Stomach smooth muscle (tissue), 2 donors: Measurements from ENCODE around the gene TMEM141.

Experiments
- H3K27ac ChIP-seq: one replicate; pipeline ENCODE4 v1.7.0; 2013; ENCODE audit warnings: mild to moderate bottlenecking, low read length, inconsistent platforms
- H3K27me3 ChIP-seq, 2 donors: one replicate each; pipeline ENCODE4 v1.7.0; 2013; ENCODE audit warnings: low read length in 2 of 2; ENCODE audit not compliant: insufficient read depth in 2 of 2, control insufficient read depth in 1 of 2
- H3K36me3 ChIP-seq, 2 donors: one replicate each; pipeline ENCODE4 v1.7.0; 2013; ENCODE audit warnings: low read length in 2 of 2; ENCODE audit not compliant: control insufficient read depth in 2 of 2, insufficient read depth in 2 of 2
- H3K4me1 ChIP-seq: one replicate; pipeline ENCODE4 v1.7.0; 2013; ENCODE audit warnings: low read length; ENCODE audit not compliant: control insufficient read depth, insufficient read depth
- H3K4me3 ChIP-seq, 2 donors: one replicate each; pipeline ENCODE4 v1.7.0; 2013; ENCODE audit warnings: low read length in 2 of 2
- H3K9ac ChIP-seq, 2 donors: one replicate each; pipeline ENCODE4 v1.7.0; 2013; ENCODE audit warnings: low read length in 2 of 2, mild to moderate bottlenecking in 1 of 2
- H3K9me3 ChIP-seq, 2 donors: one replicate each; pipeline ENCODE4 v1.7.0; 2013; ENCODE audit warnings: low read length in 2 of 2; ENCODE audit not compliant: control insufficient read depth in 2 of 2
- donor health status: healthy.
- donor health status: Pancreatic carcinoma.

The TMEM141 gene

DNA sequence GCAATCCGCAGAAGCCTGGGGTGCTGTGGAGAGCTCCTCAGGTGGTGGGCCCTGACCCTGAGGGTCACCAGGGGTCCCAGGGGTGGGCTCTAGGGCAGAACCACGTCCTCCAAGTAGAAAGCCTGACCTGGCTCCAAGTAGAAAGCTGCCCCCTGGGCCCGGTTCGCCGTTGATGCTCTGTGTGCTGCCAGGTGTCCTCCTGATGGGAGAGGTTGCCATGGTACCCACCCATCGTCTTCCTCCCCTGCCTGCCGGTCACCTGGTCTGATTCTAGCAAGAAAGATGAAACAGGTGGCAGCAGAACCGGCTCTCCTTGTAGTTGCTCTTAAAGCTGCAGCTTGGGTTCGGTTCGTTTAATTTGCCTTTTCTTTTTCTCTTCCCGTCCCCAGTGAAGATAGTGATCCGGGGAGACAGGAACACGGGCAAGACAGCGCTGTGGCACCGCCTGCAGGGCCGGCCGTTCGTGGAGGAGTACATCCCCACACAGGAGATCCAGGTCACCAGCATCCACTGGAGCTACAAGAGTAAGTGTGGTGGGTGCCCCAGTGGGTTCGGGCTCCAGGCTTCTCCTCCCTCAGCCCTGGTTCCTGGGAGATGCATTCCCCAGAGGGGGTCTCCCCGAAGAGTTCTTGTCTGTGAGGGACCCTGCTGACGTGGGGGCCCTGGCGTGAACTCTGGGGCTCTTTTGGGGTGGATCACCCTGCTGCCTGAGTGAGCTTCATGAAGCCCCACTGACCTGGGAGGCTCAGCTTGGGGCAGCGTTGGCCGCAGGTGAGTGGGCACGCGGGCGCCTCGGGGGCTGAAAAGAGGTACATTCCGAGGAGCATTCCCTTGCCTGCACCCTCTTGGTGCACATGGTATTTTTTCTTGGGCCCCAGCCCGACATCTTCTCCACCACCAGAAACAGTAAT, 32.2 kb downstream of the TMEM141 start:
- peaks cover 9 to 27% of the 10 kb centered on the region in 2 donors for H3K36me3 ChIP-seq
- H3K4me1 ChIP-seq, result peaks cover 15% of the 10 kb centered on the region
- H3K27me3 ChIP-seq, result no peaks in the 10 kb centered on the region
- no peaks in the 10 kb centered on the region for H3K9me3 ChIP-seq
- H3K4me3 ChIP-seq, result no peak overlapping the region
- no peak overlapping the region for H3K9ac ChIP-seq
- H3K27ac ChIP-seq, result no peak overlapping the region

DNA sequence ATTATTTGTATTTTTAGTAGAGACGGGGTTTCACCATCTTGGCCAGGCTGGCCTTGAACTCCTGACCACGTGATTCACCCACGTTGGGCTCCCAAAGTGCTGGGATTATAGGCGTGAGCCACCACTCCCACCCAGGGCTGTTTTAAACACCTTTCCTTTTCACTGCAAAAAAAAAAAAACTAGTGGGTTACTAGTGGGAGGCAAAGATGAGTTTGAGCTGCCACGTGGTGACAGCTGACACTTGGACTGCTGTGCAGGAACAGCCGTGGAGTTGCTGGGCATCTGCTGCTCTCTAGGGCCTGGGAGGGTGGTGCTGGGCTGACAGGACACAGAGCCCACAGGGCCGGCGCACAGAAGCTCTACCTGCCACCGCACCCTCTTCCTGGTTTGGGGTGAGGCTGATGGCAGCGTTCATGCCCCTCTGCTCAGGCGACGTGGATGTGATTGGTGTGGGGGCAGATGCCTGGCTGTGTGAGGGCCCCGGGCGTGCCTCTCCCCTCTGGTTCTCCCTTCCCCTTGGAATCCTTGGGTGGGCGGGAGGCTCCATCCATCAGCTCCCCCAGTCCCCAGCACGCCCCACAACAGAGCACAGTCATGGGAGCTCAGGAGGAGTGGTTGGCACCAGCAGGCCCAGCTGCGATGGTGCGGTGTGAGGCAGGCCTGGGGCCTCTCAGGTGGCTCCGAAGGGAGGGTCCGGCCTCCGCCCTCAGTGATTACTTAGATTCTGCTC, 33.5 kb downstream of the TMEM141 start:
- Histone ChIP-seq H3K9me3 (no peaks in the 10 kb centered on the region), H3K9ac (no peak overlapping the region), H3K4me3 (no peak overlapping the region), H3K4me1 (peaks cover 15% of the 10 kb centered on the region), H3K36me3 (peaks cover 14 to 39% of the 10 kb centered on the region in 2 donors), H3K27ac (no peak overlapping the region), H3K27me3 (no peaks in the 10 kb centered on the region)

DNA sequence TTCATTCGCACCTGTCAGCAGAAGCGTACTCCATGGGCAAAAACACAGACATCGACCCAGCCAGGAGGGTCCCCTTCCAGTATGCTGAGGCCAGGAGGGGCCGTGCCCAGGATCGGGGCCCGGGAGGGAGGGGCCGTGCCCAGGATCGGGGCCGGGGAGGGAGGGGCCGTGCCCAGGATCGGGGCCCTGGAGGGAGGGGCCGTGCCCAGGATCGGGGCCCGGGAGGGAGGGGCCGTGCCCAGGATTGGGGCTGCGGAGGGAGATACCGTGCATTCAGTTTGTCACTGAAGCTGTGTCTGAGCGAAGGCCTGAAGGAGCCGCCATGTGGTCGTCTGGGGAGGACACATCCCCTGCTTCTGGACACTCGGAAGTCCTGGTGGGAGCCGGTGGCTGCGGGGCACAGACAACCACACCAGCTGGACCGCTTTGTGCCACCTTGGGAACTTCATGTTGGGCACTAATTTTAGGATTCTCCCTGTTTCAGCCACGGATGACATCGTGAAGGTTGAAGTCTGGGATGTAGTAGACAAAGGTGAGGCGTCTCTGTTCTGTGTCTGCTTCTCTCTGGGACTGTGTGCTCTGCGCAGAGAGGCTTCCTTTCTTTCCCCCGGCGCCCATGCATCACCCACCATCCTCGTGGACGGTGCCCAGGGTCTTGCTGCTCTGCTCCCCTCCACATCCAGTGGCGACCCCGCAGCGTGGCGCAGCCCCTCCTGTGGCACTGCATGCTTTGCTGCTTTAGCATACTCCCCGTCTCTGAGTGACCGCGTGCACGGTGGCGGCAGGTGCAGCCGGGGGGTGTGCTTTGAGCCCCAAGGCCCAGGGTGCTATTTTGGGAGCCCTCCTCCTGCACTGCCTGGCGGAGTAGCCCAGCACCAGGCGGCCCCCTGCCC, 34.4 kb downstream of the TMEM141 start:
- Histone ChIP-seq H3K36me3 (peaks cover 22 to 46% of the 10 kb centered on the region in 2 donors), H3K9me3 (no peaks in the 10 kb centered on the region), H3K4me1 (peaks cover 15% of the 10 kb centered on the region), H3K27me3 (no peaks in the 10 kb centered on the region), H3K4me3 (no peak overlapping the region), H3K27ac (no peak overlapping the region), H3K9ac (no peak overlapping the region)

DNA sequence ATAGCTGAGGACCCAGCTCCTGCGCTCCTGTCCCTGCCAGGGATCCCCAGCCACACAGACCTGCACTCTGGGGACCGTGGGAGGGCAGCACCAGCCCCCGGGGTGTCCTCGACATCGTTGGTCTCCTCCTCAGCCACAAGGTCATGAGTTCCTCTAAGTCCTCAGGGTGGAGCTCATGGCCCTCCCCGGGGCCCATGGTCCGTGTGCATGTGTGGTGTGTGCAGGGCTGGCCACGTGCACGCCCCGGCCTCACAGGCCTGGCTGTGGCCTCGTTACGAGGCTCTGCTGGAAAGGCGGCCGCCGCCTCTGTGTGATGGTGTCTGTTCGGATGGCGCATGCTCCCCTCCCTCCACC, 35.0 kb downstream of the TMEM141 start:
- Histone ChIP-seq H3K9me3 (no peaks in the 10 kb centered on the region), H3K27ac (no peak overlapping the region), H3K9ac (no peak overlapping the region), H3K36me3 (peaks cover 27 to 51% of the 10 kb centered on the region in 2 donors), H3K27me3 (no peaks in the 10 kb centered on the region), H3K4me1 (peaks cover 9% of the 10 kb centered on the region), H3K4me3 (no peak overlapping the region)

DNA sequence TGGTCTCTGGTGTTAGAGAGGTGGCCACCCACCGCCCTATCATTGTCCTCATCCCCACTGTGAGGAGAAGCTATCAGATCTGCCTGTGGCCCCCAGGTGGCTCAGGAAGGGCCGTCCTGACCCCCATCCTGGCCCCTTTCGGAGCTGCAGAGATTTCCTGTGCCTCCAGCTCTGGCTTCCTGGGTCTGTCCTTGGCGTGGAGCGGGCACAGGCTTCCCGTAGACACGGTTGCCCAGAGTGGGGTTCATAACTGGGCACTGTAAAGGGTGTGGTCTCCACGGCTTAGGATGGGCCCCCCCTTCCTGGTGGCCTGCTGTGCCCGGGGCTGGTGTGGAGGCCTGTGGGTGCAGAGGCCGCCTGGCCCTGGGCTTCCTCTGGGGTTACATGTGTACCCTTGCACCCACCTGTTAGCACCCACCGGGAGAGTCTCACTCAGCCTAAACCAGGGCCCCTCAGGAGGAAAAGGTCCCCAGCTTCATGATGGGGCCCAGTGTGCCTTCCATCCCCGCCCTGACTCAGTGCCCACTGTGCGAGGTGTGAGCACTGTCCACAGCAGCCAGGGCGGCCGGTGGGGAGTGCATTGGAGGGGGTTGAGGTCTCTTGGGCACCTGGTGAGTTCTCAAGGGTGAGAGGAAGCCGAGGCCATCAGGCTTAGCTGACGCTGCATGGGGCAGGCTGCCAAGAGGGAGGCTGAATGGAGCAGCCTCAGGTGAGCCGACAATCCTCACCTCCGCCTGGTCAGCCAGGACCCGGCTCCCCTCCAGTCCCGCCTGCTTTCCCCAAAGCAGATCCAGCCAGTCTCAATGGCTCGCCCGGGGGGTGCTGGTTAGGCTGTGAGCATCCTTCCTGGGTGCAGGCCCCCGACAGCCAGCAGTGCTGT, 35.8 kb downstream of the TMEM141 start:
- no peaks in the 10 kb centered on the region for H3K9me3 ChIP-seq
- no peaks in the 10 kb centered on the region for H3K27me3 ChIP-seq
- H3K27ac ChIP-seq, result no peak overlapping the region
- no peak overlapping the region for H3K9ac ChIP-seq
- peaks cover 2% of the 10 kb centered on the region for H3K4me1 ChIP-seq
- H3K4me3 ChIP-seq, result no peak overlapping the region
- H3K36me3 ChIP-seq, result peaks cover 27 to 55% of the 10 kb centered on the region in 2 donors

DNA sequence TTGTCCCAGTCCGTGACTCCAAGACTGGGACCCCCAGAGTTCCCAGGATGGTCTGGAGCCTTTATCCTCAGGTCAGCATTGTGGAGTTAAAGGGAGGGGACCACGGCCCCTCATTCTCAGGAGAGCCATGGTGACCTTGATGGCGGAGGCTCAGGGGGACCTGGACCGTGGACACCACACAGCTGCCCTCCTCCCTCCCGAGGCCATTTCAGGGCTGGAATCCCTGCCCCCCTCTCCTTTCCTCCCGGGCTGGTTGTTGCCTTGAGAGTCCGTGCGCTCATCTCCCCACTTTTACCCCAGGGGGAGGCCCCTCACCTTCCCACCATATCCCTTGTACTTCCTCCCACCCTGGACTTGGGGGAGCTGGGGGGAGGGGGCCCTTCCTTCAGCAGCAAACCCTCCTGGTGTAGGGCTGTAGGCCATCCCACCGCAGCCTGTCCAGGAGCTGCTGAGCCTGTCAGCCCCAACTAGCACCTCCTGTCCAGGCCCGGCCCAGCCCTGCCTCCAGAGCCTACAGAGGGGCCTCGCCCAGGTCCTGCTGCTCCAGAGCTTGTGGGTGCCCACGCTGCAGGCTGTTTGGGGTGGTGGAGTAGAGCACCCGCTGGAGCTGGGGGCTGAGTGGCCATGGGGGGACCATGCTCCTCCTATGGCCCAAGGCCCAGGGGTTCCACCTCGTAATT, 36.8 kb downstream of the TMEM141 start:
- no peaks in the 10 kb centered on the region for H3K4me1 ChIP-seq
- H3K27me3 ChIP-seq, result no peaks in the 10 kb centered on the region
- H3K9me3 ChIP-seq, result no peaks in the 10 kb centered on the region
- H3K9ac ChIP-seq, result no peak overlapping the region
- no peak overlapping the region for H3K4me3 ChIP-seq
- no peak overlapping the region for H3K27ac ChIP-seq
- H3K36me3 ChIP-seq, result peaks cover 31 to 60% of the 10 kb centered on the region in 2 donors

DNA sequence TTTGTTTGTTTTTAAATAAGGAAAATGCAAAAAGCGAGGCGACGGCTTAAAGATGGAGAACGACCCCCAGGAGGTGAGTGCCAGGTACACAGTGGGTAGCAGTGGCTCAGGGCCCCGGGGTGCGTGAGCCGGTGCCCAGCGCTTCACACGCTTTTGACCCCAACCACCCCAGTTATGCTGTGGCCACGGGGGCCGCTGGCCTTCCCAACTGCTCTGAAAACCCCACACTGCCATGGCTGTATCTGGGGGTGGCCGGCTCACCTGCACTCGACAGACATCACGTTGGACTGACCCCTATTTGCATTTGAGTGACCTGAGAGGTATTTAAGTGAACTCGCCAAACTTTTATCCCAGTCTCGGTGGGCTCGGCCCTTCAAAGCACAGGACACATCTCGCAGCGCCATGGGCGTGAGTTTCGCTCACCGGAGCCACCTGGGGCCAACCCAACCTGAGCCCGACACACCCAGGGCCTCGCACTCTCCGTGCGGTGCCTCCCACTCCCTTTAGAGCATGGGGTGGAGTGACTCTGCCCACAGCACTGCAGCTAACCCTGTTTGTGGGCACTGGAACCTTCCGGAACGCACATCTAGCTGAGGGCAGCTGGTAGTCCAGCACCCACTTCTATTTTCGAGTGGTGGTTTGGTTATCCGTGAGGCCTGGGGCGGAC, 37.5 kb downstream of the TMEM141 start:
- Histone ChIP-seq H3K27me3 (no peaks in the 10 kb centered on the region), H3K27ac (no peak overlapping the region), H3K36me3 (peaks cover 31 to 57% of the 10 kb centered on the region in 2 donors), H3K4me3 (no peak overlapping the region), H3K9ac (no peak overlapping the region), H3K9me3 (no peaks in the 10 kb centered on the region), H3K4me1 (no peaks in the 10 kb centered on the region)

DNA sequence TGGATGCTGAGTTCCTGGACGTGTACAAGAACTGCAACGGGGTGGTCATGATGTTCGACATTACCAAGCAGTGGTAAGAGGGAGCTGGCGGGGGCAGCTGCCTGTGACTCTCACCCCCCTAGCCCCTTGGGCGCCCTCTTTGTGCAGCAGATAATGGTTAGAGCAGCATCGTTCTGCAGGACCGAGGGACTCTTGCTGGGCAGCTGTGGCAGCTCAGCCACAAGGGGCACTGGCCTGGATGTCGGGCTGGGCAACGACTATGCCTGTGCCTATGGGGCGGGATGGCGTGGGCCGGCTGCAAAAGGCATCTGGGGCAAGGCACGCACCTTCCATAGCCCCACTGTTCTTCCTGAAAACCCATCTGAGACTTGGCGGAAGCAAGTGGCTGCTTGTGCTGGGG, 38.3 kb downstream of the TMEM141 start:
- Histone ChIP-seq H3K9ac (no peak overlapping the region), H3K4me3 (no peak overlapping the region), H3K9me3 (no peaks in the 10 kb centered on the region), H3K27ac (no peak overlapping the region), H3K27me3 (no peaks in the 10 kb centered on the region), H3K36me3 (peaks cover 31 to 54% of the 10 kb centered on the region in 2 donors), H3K4me1 (no peaks in the 10 kb centered on the region)
